Effector memory CD8-positive, alpha-beta T cell (primary cell): ENCODE data around the gene CEP95.

Experiments used
- ATAC-seq: fragments of 150-1000 bp; cut with Tn5 transposase; replicated peaks from 2 replicates; pipeline ENCODE4 v1.10.0; 2021; ENCODE audit warnings: mild to moderate bottlenecking, moderate library complexity
- DNase-seq, 3 experiments: peaks; one replicate each; pipeline ENCODE4 v3.0.0; 2021
- H3K27ac Mint-ChIP-seq, 2 donors: one replicate each; pipeline ENCODE4 v1.8.0; 2022; ENCODE audit warnings: mild to moderate bottlenecking in 2 of 2, mixed read lengths in 2 of 2, moderate library complexity in 2 of 2
- H3K27me3 Mint-ChIP-seq, 2 donors: one replicate each; pipeline ENCODE4 v1.8.0; 2022; ENCODE audit warnings: mixed read lengths in 2 of 2
- H3K36me3 Mint-ChIP-seq: one replicate; pipeline ENCODE4 v1.8.0; 2022; ENCODE audit warnings: mild to moderate bottlenecking, moderate library complexity, mixed read lengths; ENCODE audit not compliant: insufficient read depth
- H3K4me1 Mint-ChIP-seq, 2 donors: one replicate each; pipeline ENCODE4 v1.8.0; 2022; ENCODE audit warnings: low read depth in 2 of 2, mixed read lengths in 2 of 2
- H3K4me3 Mint-ChIP-seq, 2 donors: one replicate each; pipeline ENCODE4 v1.8.0; 2022; ENCODE audit warnings: mild to moderate bottlenecking in 2 of 2, mixed read lengths in 2 of 2, moderate library complexity in 2 of 2
- H3K9me3 Mint-ChIP-seq, 2 donors: one replicate each; pipeline ENCODE4 v1.8.0; 2022; ENCODE audit warnings: mixed read lengths in 2 of 2

The CEP95 gene

DNA sequence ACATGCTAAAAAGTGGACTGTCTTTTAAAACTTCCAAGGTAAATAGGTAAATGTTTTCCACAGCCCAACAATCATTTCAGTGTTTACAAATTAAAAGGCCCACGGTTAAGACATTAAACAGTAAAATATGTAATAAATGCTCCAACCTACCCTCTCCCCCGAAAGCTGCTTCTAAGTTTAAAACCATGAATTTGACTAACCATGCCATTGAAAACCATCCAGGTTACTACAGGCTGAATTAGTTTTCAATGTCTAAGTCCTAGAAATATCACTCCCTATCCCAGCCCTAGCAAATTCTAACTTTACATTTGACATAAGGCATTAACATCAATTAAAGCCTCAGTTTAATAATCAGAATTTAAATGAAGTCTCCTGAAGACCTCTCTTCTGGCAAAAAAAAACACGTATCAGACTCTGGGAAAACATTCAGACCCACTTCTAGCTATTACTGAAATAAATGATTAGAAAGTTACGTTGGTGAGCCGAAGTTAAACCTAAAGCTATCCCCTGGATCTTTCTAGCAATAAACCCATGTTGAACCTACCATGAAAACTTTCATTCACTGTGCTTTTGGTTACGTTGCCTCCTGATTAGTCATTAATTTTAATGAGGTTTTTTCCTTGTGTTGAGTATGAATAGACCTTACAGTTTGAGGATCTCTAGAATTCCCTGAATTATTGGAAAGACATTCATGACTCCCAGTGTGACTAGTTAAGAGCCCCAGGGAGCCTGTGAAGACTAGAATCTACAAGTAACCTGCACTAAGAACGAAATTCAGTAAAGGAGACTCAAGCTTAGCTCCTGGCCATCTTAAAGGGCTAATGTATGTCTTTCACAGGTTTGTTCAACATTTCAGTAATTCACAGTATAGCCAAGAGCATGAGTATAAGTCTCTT is 8.2 kb upstream of the CEP95 start:
- DNase-seq (no peak), ATAC-seq (no peak)
- Mint-ChIP-seq H3K4me1 (peaks cover 68 to 93% of the 10 kb centered on the region in 2 donors), H3K4me3 (peak overlapping the region; percentile 96 to 97), H3K27me3 (no peaks in the 10 kb centered on the region), H3K9me3 (no peaks in the 10 kb centered on the region), H3K36me3 (peaks cover 77% of the 10 kb centered on the region), H3K27ac (peak overlapping the region; percentile 92 to 99)

DNA sequence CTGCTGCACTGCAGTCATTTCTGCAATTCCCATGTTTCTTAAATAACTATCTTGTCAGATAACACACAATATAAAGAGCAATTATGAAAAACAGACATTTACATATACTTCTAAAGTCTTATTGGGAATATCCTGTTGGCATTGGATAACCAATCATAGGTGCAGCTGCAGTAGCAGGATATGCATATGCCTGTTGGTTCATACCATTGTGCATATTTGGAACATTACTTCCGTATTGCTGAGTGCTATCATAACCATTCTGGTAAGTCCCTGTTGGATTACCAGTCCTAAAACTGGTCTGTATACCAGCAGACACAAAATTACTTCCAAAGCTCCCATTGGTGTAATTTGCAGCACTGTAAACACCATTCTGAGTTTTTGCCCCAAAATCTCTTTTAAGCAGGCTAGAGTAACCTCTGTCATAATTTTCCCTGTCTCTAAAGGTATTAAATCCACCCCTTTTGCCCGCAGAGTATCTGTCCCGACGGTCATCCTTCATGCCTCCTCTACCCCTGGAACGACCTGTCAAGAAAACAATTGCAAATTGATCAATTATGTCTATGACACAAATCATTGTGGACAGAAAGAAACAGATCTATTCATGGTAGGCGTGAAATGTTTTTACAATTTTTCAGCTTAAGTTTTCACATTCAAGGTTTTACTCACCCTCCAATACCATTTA is 6.8 kb upstream of the CEP95 start:
- ATAC-seq, result no peak
- peaks cover 91% of the 10 kb centered on the region for H3K36me3 Mint-ChIP-seq
- H3K27me3 Mint-ChIP-seq, result no peaks in the 10 kb centered on the region
- H3K4me1 Mint-ChIP-seq, result peaks cover 65 to 92% of the 10 kb centered on the region in 2 donors
- H3K9me3 Mint-ChIP-seq, result no peaks in the 10 kb centered on the region
- H3K4me3 Mint-ChIP-seq, result peak overlapping the region; percentile 33 to 39
- DNase-seq, result no peak
- H3K27ac Mint-ChIP-seq, result peak overlapping the region; percentile 92 to 99

DNA sequence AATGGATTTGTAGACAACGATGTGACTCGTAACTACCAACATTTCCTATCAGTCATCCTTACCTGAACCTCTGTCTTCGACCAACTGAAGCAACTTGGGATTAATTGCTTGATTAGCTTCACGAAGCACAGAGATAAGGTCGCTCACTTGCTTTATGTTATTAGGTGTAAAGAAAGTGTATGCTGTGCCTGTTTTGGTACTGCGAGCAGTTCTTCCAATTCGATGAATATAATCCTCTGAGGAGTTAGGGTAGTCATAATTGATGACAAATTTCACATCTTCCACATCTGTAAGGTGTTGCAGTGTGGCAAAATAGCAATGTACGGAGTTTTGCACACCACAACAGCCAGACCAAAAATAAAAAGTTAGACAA is 6.3 kb upstream of the CEP95 start:
- peak overlapping the region; percentile 33 to 39 for H3K4me3 Mint-ChIP-seq

DNA sequence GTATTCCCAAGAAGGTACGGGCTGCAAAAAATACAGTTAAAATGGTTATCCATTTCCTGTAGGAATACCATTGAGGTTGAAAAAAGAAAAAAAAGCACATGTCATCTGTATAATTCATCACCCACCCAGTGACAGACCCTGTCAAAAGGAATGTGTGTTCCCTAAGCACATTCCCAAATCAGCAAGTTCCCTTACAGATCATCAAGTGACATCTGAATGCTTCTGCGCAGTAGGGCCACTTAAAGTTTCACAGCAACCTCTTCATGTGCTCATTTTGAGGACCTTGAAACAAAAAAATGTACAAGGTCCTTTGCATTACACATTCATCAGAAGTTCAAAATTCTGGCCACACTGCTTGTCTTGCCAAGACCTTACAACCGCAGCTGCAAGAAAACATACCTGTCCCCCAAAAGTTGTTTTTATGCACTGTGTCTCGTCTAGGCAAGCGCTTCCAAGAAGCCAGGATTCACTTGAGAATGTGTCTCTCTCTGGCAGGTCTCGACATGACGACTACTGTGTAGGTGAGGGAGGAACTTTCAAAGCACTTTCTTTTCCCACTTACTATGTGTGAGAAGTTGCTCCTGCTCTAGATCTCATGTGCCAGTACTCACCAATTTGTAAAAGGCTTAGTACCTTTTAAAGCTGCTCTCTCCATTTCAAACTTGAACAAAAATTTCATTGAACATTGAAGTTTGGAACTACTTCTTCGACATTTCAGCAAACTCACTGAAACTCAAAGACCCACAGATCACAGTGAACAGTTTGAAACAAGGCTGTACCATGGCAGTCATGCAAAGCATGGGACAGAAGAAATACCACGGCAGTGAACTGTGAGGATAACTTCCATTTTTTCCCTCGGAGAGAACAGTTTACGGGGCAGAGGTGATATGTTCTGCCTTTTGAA is 5.7 kb upstream of the CEP95 start:
- Mint-ChIP-seq H3K4me3 (peak overlapping the region; percentile 33 to 98), H3K36me3 (peaks cover 100% of the 10 kb centered on the region), H3K27me3 (no peaks in the 10 kb centered on the region), H3K9me3 (no peaks in the 10 kb centered on the region), H3K27ac (peak overlapping the region; percentile 92 to 99), H3K4me1 (peaks cover 62 to 86% of the 10 kb centered on the region in 2 donors)
- ATAC-seq (no peak), DNase-seq (no peak)

More for the DNA sequence above, 6.3 kb upstream of the CEP95 start:
- ATAC-seq, result no peak
- no peak for DNase-seq
- H3K4me1 Mint-ChIP-seq, result peaks cover 65 to 90% of the 10 kb centered on the region in 2 donors
- H3K36me3 Mint-ChIP-seq, result peaks cover 96% of the 10 kb centered on the region
- H3K9me3 Mint-ChIP-seq, result no peaks in the 10 kb centered on the region
- H3K27ac Mint-ChIP-seq, result peak overlapping the region; percentile 92 to 99
- H3K27me3 Mint-ChIP-seq, result no peaks in the 10 kb centered on the region

DNA sequence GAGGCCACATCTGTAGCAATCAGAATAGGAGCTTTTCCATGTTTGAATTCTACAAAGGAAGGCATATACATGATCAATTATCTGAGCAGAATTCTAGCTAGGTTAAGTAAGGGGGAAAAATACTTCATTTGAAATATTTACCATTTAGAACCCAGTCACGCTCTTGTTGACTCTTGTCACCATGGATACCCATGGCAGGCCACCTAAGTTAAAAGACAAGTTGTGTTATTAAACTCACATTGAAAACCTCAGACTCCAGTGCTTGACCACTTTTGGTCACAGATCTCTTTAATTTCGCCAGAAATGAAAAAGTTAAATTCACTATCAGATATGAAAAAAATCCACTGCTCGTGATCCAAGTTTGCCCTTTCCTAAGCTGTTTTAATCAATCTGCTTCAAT is 4.8 kb upstream of the CEP95 start:
- no peaks in the 10 kb centered on the region for H3K27me3 Mint-ChIP-seq
- peak overlapping the region; percentile 33 to 98 for H3K4me3 Mint-ChIP-seq
- H3K4me1 Mint-ChIP-seq, result peaks cover 57 to 77% of the 10 kb centered on the region in 2 donors
- H3K27ac Mint-ChIP-seq, result peak overlapping the region; percentile 29 to 99
- no peak for DNase-seq
- peaks cover 100% of the 10 kb centered on the region for H3K36me3 Mint-ChIP-seq
- ATAC-seq, result no peak
- no peaks in the 10 kb centered on the region for H3K9me3 Mint-ChIP-seq

DNA sequence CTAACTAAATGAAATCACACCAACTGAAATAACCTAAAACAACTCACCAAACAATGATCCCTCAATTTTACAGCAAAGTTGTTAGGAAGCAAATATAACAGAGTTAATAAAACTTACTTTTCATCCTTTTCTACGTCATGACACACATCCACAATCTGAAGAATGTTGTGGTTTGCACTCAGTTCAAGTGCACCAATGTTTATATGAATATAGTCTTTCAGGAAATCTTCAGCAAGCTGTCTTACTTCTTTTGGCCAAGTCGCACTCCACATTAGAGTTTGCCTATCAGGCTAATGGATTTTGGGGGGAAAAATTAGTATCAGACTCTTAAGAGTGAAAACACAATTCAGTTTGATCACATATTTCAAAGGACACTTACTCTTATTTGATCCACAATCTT is 4.0 kb upstream of the CEP95 start:
- Mint-ChIP-seq H3K36me3 (peaks cover 98% of the 10 kb centered on the region), H3K4me3 (peak overlapping the region; percentile 98 to 99), H3K27ac (peak overlapping the region; percentile 99), H3K27me3 (no peaks in the 10 kb centered on the region), H3K4me1 (peaks cover 54 to 73% of the 10 kb centered on the region in 2 donors), H3K9me3 (no peaks in the 10 kb centered on the region)
- DNase-seq (no peak), ATAC-seq (no peak)

DNA sequence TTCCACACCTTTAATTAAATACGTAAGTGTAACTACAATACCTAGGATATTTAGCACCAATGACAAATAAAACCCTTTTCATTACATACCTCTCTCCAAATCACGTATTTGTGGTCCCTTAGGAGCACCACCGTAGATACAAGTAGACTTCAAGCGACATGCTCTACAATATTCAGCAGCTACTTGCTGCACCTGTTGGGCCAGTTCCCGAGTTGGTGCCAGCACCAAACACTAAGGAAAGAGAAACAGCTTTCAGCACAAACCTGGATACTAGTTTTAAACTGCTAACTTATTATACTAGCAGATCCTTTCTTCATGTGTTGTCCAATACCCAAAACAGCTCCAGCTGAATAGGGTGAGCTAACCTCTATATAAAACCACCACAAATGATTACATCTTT is 3.4 kb upstream of the CEP95 start:
- DNase-seq (no peak), ATAC-seq (no peak)
- Mint-ChIP-seq H3K4me3 (peak overlapping the region; percentile 98 to 99), H3K4me1 (peaks cover 50 to 70% of the 10 kb centered on the region in 2 donors), H3K27me3 (no peaks in the 10 kb centered on the region), H3K27ac (peak overlapping the region; percentile 99), H3K9me3 (no peaks in the 10 kb centered on the region), H3K36me3 (peaks cover 94% of the 10 kb centered on the region)

DNA sequence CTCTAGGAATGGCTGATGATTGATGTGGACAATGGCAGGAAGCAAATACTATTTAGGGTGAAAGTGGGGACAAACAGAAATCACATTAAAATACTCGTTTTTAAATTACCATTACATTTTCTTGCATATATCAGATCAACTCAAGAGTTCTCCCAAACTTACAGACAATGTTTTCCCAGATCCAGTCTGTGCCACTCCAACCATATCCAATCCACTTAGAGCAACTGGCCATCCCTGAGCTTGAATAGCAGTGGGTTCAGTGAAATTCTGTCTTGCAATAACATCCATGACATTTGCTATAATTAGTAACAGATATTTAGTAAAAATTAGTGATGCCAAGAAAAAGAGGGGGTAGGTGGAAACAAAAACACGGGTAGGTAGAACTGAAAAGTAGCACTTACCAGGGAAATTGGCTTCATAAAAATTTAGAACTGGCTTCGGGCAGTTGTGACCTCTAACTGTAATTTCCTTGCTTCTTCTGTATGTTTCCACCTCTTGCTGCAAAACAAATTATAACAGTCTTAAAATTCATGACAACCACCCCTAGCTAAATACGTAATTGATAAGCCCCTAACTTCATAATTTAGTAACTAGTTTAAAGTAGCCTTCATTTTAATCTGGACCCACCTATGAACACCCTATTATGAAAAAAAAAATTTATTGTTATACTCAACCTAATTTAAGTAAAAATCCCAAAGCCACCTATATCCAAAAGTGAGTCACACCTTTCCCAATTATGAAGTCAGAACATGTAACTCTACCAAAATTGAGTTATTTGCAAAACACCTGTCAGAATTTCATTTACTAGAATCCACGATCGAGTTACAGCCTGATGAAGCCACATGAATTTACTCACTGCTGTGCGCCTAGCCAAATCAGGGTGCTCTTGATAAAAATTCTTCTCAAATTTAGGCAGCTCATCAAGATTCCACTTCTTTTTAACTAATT is 2.7 kb upstream of the CEP95 start:
- H3K9me3 Mint-ChIP-seq, result no peaks in the 10 kb centered on the region
- ATAC-seq, result no peak
- DNase-seq, result no peak
- no peaks in the 10 kb centered on the region for H3K27me3 Mint-ChIP-seq
- H3K4me3 Mint-ChIP-seq, result peak overlapping the region; percentile 98 to 99
- peak overlapping the region; percentile 99 for H3K27ac Mint-ChIP-seq
- H3K4me1 Mint-ChIP-seq, result peaks cover 49 to 66% of the 10 kb centered on the region in 2 donors
- peaks cover 89% of the 10 kb centered on the region for H3K36me3 Mint-ChIP-seq

DNA sequence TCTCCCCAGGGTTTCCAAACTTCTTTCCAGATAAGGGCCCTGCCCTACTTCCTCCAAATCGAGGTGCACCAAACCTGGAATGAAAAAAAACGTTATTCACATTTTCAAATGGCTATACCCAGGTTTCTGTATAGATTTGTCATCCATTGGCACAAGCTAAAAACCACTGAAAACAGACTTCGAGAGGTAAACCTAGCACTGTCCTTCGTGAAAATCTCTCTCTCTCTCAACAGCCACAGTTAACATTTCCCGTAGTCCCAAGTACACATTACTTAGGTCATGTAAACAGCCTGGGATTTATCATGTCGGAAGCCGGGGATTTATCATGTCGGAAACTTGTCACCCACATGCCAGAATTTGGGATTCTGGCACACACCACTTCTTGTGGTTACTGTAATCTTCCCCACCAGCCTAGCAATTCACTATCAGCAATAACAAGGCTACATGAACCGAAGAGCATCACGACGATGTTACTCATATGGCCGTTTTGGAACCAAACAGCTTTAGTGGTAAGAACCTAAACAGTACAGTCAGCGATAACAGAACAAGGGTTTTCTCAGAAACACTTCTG is 1.9 kb upstream of the CEP95 start:
- H3K4me3 Mint-ChIP-seq, result peak overlapping the region; percentile 98 to 99
- no peak for ATAC-seq
- H3K36me3 Mint-ChIP-seq, result peaks cover 81% of the 10 kb centered on the region
- no peaks in the 10 kb centered on the region for H3K9me3 Mint-ChIP-seq
- peaks cover 47 to 64% of the 10 kb centered on the region in 2 donors for H3K4me1 Mint-ChIP-seq
- H3K27ac Mint-ChIP-seq, result peak overlapping the region; percentile 99
- H3K27me3 Mint-ChIP-seq, result no peaks in the 10 kb centered on the region
- DNase-seq, result no peak

DNA sequence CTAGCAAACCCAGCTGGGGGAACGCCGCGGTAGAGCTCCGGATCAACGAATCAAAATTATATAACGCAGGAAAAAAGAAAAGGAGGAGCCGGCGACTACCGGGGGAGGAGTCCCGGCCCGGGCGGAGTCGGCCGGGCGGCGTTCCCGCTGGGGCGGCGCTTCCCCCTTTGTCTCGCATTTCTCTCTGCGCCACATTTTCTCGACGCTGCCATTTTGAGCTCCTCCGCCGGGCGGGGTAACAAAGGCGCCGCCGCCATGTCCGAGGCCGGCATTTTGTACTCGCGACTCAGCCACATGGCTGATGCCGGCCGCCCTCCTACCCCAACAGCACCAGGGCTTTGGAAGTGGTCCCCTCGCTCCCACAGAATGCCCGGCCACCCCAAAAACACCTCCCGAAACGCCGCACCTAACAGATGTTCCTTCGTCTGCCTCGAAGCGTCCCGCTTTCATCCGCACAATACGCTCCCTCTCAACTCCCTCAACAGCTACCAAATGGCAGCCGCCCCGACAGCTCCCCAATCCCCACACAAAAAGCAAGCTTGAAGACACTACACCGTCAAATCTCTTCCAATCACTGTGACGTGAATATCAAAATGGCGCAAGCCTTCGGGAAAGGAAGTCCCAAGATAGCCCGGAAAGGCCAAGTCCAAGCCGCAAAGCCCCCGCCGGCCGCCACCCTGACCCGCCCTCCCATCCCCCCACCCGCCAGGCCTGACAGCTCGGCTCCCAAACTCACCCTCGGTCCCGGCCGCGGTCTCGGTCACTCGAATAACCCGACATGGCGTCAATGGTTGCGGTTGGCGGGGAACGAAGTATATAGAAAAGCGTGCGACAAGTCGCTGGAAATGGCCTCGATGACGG is 1.2 kb upstream of the CEP95 start:
- DNase-seq, result peak; percentile 81 to 86 (median 84)
- Mint-ChIP-seq H3K27ac (peak overlapping the region; percentile 99), H3K9me3 (no peaks in the 10 kb centered on the region), H3K36me3 (peaks cover 81% of the 10 kb centered on the region), H3K27me3 (no peaks in the 10 kb centered on the region), H3K4me3 (peak overlapping the region; percentile 98 to 99), H3K4me1 (peaks cover 41 to 61% of the 10 kb centered on the region in 2 donors)
- peak; percentile 33 for ATAC-seq

DNA sequence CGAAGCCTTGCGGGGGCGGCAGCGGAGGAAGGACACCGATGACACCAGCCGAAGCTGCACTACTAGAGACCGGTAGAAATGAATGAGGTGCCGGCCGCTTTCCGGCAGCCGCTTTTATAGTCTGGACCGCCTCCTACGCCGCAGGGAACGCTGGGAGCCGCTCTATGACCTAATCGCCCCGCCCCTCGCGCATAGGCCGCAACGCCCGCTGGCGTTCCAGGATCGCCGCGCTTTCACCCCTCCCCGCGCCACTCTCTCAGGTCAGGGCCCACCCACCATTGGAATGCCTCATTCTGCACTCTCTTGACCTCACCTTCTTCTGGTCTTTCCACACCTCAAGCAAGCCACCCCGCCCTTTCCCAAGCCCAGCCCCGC is 589 bp upstream of the CEP95 start, which contains the start of gene DDX5:
Gene DDX5, minus strand, starts transcription at position 89 of the 375 bp plus-strand sequence. CDS start 170 bp downstream, outside the sequence.
- Mint-ChIP-seq H3K9me3 (no peaks in the 10 kb centered on the region), H3K4me1 (peaks cover 37 to 55% of the 10 kb centered on the region in 2 donors), H3K27me3 (no peaks in the 10 kb centered on the region), H3K27ac (peak within 1 kb of the TSS; percentile 99), H3K4me3 (peak within 1 kb of the TSS; percentile 98 to 99), H3K36me3 (peaks cover 81% of the 10 kb centered on the region)
- DNase-seq, result peak; percentile 95 to 96 (median 96)
- ATAC-seq, result peak; percentile 62
